ENCODE results near the gene SUFU. TPM values are rescaled to one million over a fixed set of nuclear protein-coding genes. Genes with fewer than 3 reads are reported as not detected.

The SUFU gene
- total and polyA plus RNA-seq, 2 of the 13 experiments (the other 11 are each of a cell fraction or from before 2014, with no cell fraction given) = 2.9 to 5.5 TPM

GRCh38 chr10:102461187-102462054 lies 42.4 kb upstream of the SUFU start (continued):
- TF ChIP-seq ZNF710 (CRISPR knock-in tag; IDR thresholded peaks at IDR 0.05; ENCODE audit: borderline replicate concordance) (no peak), NFE2L1 (CRISPR knock-in tag; IDR thresholded peaks at IDR 0.05; ENCODE audit: borderline replicate concordance) (no peak), SNAI1 (CRISPR knock-in tag; IDR thresholded peaks at IDR 0.05; ENCODE audit: borderline replicate concordance) (no peak), ZNF761 (CRISPR knock-in tag; conservative IDR thresholded peaks at IDR 0.05) (peak; percentile 75; the same call in 1 of the 2 replicates), ZC3H13 (CRISPR knock-in tag; IDR thresholded peaks at IDR 0.05) (no peak), MBNL3 (CRISPR knock-in tag; conservative IDR thresholded peaks at IDR 0.05) (no peak), ZNF607 (CRISPR knock-in tag; IDR thresholded peaks at IDR 0.05; ENCODE audit: borderline replicate concordance) (no peak), ZNF20 (CRISPR knock-in tag; IDR thresholded peaks at IDR 0.05) (no peak), ZNF329 (CRISPR knock-in tag; IDR thresholded peaks at IDR 0.05; ENCODE audit: low read depth) (no peak), ZNF460 (CRISPR knock-in tag; IDR thresholded peaks at IDR 0.05; ENCODE audit: borderline replicate concordance) (no peak), ZNF800 (CRISPR knock-in tag; IDR thresholded peaks at IDR 0.05) (no peak), ARNT (IDR thresholded peaks at IDR 0.05) (no peak), NFE2 (CRISPR knock-in tag; IDR thresholded peaks at IDR 0.05) (no peak), LBX2 (CRISPR knock-in tag; IDR thresholded peaks at IDR 0.05; ENCODE audit: borderline replicate concordance) (no peak), MATR3 (CRISPR knock-in tag; IDR thresholded peaks at IDR 0.05) (no peak), TP53 (CRISPR knock-in tag; conservative IDR thresholded peaks at IDR 0.05) (no peak)
- TF ChIP-seq, protein P1, sequence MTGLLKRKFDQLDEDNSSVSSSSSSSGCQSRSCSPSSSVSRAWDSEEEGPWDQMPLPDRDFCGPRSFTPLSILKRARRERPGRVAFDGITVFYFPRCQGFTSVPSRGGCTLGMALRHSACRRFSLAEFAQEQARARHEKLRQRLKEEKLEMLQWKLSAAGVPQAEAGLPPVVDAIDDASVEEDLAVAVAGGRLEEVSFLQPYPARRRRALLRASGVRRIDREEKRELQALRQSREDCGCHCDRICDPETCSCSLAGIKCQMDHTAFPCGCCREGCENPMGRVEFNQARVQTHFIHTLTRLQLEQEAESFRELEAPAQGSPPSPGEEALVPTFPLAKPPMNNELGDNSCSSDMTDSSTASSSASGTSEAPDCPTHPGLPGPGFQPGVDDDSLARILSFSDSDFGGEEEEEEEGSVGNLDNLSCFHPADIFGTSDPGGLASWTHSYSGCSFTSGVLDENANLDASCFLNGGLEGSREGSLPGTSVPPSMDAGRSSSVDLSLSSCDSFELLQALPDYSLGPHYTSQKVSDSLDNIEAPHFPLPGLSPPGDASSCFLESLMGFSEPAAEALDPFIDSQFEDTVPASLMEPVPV (CRISPR knock-in tag; IDR thresholded peaks at IDR 0.05) = peak; percentile 74; the same call in 1 of the 2 replicates
- TF ChIP-seq, protein P2, sequence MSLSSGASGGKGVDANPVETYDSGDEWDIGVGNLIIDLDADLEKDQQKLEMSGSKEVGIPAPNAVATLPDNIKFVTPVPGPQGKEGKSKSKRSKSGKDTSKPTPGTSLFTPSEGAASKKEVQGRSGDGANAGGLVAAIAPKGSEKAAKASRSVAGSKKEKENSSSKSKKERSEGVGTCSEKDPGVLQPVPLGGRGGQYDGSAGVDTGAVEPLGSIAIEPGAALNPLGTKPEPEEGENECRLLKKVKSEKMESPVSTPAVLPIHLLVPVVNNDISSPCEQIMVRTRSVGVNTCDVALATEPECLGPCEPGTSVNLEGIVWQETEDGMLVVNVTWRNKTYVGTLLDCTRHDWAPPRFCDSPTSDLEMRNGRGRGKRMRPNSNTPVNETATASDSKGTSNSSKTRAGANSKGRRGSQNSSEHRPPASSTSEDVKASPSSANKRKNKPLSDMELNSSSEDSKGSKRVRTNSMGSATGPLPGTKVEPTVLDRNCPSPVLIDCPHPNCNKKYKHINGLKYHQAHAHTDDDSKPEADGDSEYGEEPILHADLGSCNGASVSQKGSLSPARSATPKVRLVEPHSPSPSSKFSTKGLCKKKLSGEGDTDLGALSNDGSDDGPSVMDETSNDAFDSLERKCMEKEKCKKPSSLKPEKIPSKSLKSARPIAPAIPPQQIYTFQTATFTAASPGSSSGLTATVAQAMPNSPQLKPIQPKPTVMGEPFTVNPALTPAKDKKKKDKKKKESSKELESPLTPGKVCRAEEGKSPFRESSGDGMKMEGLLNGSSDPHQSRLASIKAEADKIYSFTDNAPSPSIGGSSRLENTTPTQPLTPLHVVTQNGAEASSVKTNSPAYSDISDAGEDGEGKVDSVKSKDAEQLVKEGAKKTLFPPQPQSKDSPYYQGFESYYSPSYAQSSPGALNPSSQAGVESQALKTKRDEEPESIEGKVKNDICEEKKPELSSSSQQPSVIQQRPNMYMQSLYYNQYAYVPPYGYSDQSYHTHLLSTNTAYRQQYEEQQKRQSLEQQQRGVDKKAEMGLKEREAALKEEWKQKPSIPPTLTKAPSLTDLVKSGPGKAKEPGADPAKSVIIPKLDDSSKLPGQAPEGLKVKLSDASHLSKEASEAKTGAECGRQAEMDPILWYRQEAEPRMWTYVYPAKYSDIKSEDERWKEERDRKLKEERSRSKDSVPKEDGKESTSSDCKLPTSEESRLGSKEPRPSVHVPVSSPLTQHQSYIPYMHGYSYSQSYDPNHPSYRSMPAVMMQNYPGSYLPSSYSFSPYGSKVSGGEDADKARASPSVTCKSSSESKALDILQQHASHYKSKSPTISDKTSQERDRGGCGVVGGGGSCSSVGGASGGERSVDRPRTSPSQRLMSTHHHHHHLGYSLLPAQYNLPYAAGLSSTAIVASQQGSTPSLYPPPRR (CRISPR knock-in tag; IDR thresholded peaks at IDR 0.05; ENCODE audit: borderline replicate concordance) = no peak

Measured in HepG2 (cell line).